Mesenchymal stem cell (in vitro differentiated cells and primary cell): ENCODE measurements around the gene WNT3A.

Experiments
- DNase-seq: peaks from one replicate; pipeline ENCODE4 v3.0.0-alpha.2; 2013
- H2AFZ ChIP-seq: one replicate; pipeline ENCODE4 v1.6.1; 2013; ENCODE audit warnings: low read depth, mild to moderate bottlenecking, control low read depth, inconsistent platforms, low read length, moderate library complexity
- H2AK5ac ChIP-seq: 2 replicates; pipeline ENCODE4 v1.6.1; 2013; ENCODE audit warnings: low read length, moderate library complexity, mild to moderate bottlenecking, inconsistent platforms; ENCODE audit not compliant: severe bottlenecking
- H2BK120ac ChIP-seq: one replicate; pipeline ENCODE4 v1.6.1; 2013; ENCODE audit warnings: low read depth, mild to moderate bottlenecking, inconsistent platforms, low read length, moderate library complexity
- H2BK12ac ChIP-seq, 2 experiments: one replicate each; pipeline ENCODE4 v1.6.1; 2013; ENCODE audit warnings: inconsistent platforms in 2 of 2, low read length in 2 of 2, mild to moderate bottlenecking in 2 of 2, moderate library complexity in 2 of 2, control low read depth in 1 of 2
- H2BK15ac ChIP-seq: one replicate; pipeline ENCODE4 v1.6.1; 2013; ENCODE audit warnings: mild to moderate bottlenecking, low read depth, inconsistent platforms; ENCODE audit not compliant: poor library complexity, severe bottlenecking
- H2BK5ac ChIP-seq: 2 replicates; pipeline ENCODE4 v1.6.1; 2013; ENCODE audit warnings: low read depth, mild to moderate bottlenecking, low read length, control low read depth, inconsistent platforms; ENCODE audit not compliant: poor library complexity, severe bottlenecking
- H3K14ac ChIP-seq, 2 experiments: one replicate each; pipeline ENCODE4 v1.6.1; 2013; ENCODE audit warnings: inconsistent platforms in 2 of 2, low read length in 2 of 2, control low read depth in 1 of 2, mild to moderate bottlenecking in 1 of 2, moderate library complexity in 1 of 2
- H3K18ac ChIP-seq, 2 experiments: one replicate each; pipeline ENCODE4 v1.6.1; 2013; ENCODE audit warnings: inconsistent platforms in 2 of 2, low read length in 2 of 2, control low read depth in 1 of 2, low read depth in 1 of 2, mild to moderate bottlenecking in 1 of 2
- H3K23ac ChIP-seq, 2 experiments: one replicate each; pipeline ENCODE4 v1.6.1; 2013; ENCODE audit warnings: inconsistent platforms in 2 of 2, low read length in 2 of 2, mild to moderate bottlenecking in 2 of 2, moderate library complexity in 2 of 2, control low read depth in 1 of 2
- H3K27ac ChIP-seq: 2 replicates; pipeline ENCODE4 v1.5.1; 2013; ENCODE audit warnings: mild to moderate bottlenecking, moderate library complexity, low read length, control low read depth, inconsistent platforms; ENCODE audit not compliant: poor library complexity, severe bottlenecking
- H3K27me3 ChIP-seq, 2 experiments: 2 replicates each; pipeline versions ENCODE4 v1.6.1 to v1.7.0; 2013; ENCODE audit warnings: low read length in 2 of 2, mild to moderate bottlenecking in 2 of 2, moderate library complexity in 2 of 2, control low read depth in 1 of 2, inconsistent platforms in 1 of 2; ENCODE audit not compliant: control insufficient read depth in 1 of 2, insufficient read depth in 1 of 2
- H3K36me3 ChIP-seq, 2 experiments: 2 replicates each; pipeline versions ENCODE4 v1.6.1 to v1.7.0; 2013; ENCODE audit warnings: low read length in 2 of 2, control low read depth in 1 of 2, inconsistent platforms in 1 of 2, low read depth in 1 of 2, mild to moderate bottlenecking in 1 of 2; ENCODE audit not compliant: insufficient read depth in 2 of 2, control insufficient read depth in 1 of 2
- H3K4ac ChIP-seq, 2 experiments: one replicate each; pipeline ENCODE4 v1.6.1; 2013; ENCODE audit warnings: inconsistent platforms in 2 of 2, low read length in 2 of 2, mild to moderate bottlenecking in 2 of 2, moderate library complexity in 2 of 2, control low read depth in 1 of 2, low read depth in 1 of 2
- H3K4me1 ChIP-seq: 2 replicates; pipeline ENCODE4 v1.6.1; 2013; ENCODE audit warnings: low read depth, low read length, control low read depth; ENCODE audit not compliant: control insufficient read depth, insufficient read depth
- H3K4me2 ChIP-seq: 2 replicates; pipeline ENCODE4 v1.6.1; 2013; ENCODE audit warnings: low read length, mild to moderate bottlenecking, inconsistent platforms; ENCODE audit not compliant: poor library complexity, severe bottlenecking
- H3K4me3 ChIP-seq, 2 experiments: 2 replicates each; pipeline versions ENCODE4 v1.5.1 to v1.7.0; 2013; ENCODE audit warnings: low read length in 2 of 2, mild to moderate bottlenecking in 2 of 2, control low read depth in 1 of 2, low read depth in 1 of 2; ENCODE audit not compliant: insufficient read depth in 1 of 2
- H3K79me1 ChIP-seq: replicated peaks from 2 replicates; pipeline ENCODE4 v1.6.1; 2013; ENCODE audit warnings: mild to moderate bottlenecking, control low read depth, low read length, inconsistent platforms; ENCODE audit not compliant: poor library complexity, severe bottlenecking
- H3K9ac ChIP-seq: 2 replicates; pipeline ENCODE4 v1.7.0; 2013; ENCODE audit warnings: mild to moderate bottlenecking, low read length, moderate library complexity
- H3K9me3 ChIP-seq: 2 replicates; pipeline ENCODE4 v1.7.0; 2013; ENCODE audit warnings: mild to moderate bottlenecking, low read length; ENCODE audit not compliant: control insufficient read depth
- H4K8ac ChIP-seq: one replicate; pipeline ENCODE4 v1.6.1; 2013; ENCODE audit warnings: inconsistent platforms, mild to moderate bottlenecking, low read length, moderate library complexity
- H4K91ac ChIP-seq: one replicate; pipeline ENCODE4 v1.6.1; 2013; ENCODE audit warnings: mild to moderate bottlenecking, low read length, inconsistent platforms
- WGBS: methylation state at CpG from one replicate; pipeline ENCODE4 v1.1.7; 2013; ENCODE audit warnings: mixed read lengths; 5-methylcytosine and 5-hydroxymethylcytosine counted together

WNT3A gene

DNA sequence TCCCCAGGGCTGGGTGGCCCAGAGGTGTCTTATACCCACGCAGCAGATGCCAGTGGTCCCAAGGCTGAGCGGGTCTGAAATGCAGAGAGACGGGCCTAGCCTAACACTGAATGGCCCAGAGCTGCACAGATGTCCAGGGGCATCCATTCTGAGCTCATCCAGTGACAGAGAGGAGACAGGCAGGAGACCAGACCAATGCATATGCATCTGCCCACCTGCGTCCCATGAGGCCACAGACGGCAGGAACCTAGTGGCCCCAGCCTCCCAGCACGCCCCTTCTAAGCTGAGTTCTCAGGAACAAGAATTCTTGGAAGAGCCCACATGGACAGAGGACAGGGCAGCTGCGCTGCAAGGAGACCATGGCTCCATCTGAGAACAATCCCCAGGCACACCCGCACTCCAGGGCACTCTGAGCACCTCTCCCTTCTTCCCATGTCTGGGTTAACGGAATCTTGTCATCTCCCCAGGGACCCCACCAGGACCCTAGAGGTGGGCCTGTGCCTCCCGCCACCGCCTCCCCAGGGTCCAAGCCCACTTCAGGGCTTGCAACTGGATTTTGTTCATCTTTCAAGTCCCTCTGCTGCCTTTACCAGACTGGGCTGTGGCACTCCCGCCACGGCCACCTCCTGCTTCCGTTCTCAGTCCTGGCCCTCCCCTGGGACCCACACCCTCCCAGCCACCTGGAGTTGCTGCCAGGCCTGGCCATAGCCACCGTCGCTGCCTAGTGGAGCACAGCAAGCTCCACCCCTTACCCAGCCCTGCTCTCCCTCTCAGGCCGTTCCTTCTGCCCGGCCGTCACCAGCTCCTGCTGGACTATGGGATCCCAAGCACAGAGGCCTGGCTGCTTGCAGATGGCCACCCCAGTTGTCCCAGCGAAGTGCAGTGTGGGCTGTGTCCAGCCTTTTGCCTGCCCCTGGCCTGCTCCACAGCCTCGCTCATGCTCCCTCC lies 3.3 kb downstream of the WNT3A start:
- no peak overlapping the region for H3K4ac ChIP-seq
- H3K23ac ChIP-seq = no peak overlapping the region
- H3K79me1 ChIP-seq = no peaks in the 10 kb centered on the region
- no peak overlapping the region for H2BK5ac ChIP-seq
- no peak overlapping the region for H2BK120ac ChIP-seq
- H4K8ac ChIP-seq = no peak overlapping the region
- H3K27me3 ChIP-seq = peaks cover 73 to 92% of the 10 kb centered on the region in 2 experiments
- H2BK15ac ChIP-seq = no peak overlapping the region
- no peak overlapping the region for H3K9ac ChIP-seq
- H3K18ac ChIP-seq = no peak overlapping the region
- 68% methylated on average over 21 of the region's 21 CpGs for WGBS
- no peak overlapping the region for H2AFZ ChIP-seq
- no peak overlapping the region for H3K27ac ChIP-seq
- H3K4me1 ChIP-seq = peaks cover 15% of the 10 kb centered on the region
- H2AK5ac ChIP-seq = no peak overlapping the region
- H4K91ac ChIP-seq = no peak overlapping the region
- no peak overlapping the region for H3K4me3 ChIP-seq
- no peaks in the 10 kb centered on the region for H3K36me3 ChIP-seq
- no peak overlapping the region for H3K4me2 ChIP-seq
- H3K14ac ChIP-seq = no peak overlapping the region
- no peak overlapping the region for H2BK12ac ChIP-seq
- H3K9me3 ChIP-seq = no peaks in the 10 kb centered on the region
- DNase-seq = no peak

- Histone ChIP-seq H2BK5ac (no peak overlapping the region), H4K8ac (no peak overlapping the region), H3K36me3 (no peaks in the 10 kb centered on the region), H3K27ac (no peak overlapping the region), H3K14ac (no peak overlapping the region), H3K27me3 (peaks cover 65 to 86% of the 10 kb centered on the region in 2 experiments), H3K4ac (no peak overlapping the region), H3K4me1 (peaks cover 17% of the 10 kb centered on the region), H2AK5ac (no peak overlapping the region), H4K91ac (no peak overlapping the region), H3K4me3 (no peak overlapping the region), H3K9me3 (no peaks in the 10 kb centered on the region), H3K23ac (no peak overlapping the region), H3K4me2 (no peak overlapping the region), H3K18ac (no peak overlapping the region), H2AFZ (no peak overlapping the region), H2BK120ac (no peak overlapping the region), H2BK12ac (no peak overlapping the region), H3K9ac (no peak overlapping the region), H3K79me1 (no peaks in the 10 kb centered on the region), H2BK15ac (no peak overlapping the region)
- no peak for DNase-seq
- 73% methylated on average over 6 of the region's 7 CpGs for WGBS
Measured at GRCh38 chr1:228010921-228011320, 4.1 kb downstream of the WNT3A start.

DNA sequence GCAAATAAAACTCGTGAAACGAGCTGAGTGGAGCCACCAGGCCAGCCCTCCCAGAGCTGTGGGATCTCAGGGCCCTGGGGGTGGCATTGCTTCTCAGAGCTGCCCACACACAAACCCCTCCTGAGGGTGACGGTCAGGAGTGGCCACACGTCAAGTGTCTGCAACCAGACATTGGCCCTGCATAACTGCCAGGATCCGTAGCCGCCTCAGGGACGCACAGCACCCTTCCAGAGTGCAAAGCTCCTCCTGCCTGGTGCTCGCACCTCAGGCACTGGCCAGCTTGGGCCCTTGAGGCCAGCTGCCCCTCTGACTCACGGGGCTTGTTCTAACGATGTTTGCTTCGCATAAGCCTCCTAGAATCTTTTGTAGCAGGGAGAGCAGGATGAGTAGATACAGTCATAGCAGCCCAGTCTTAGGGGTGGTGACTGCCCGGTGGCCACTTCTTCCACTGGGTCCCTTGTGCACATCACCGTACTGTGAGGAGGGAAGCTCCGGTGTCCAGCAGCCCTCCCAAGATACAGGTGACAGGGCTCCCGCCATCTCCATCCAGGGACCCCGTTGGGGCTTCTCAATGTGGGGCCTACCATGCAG lies 5.0 kb downstream of the WNT3A start:
- H3K9me3 ChIP-seq = no peaks in the 10 kb centered on the region
- H2BK12ac ChIP-seq = no peak overlapping the region
- no peak overlapping the region for H3K4me2 ChIP-seq
- no peaks in the 10 kb centered on the region for H3K79me1 ChIP-seq
- H3K27ac ChIP-seq = no peak overlapping the region
- H3K18ac ChIP-seq = no peak overlapping the region
- no peak for DNase-seq
- H4K91ac ChIP-seq = no peak overlapping the region
- H2AK5ac ChIP-seq = no peak overlapping the region
- H4K8ac ChIP-seq = no peak overlapping the region
- no peaks in the 10 kb centered on the region for H3K36me3 ChIP-seq
- H2BK5ac ChIP-seq = no peak overlapping the region
- no peak overlapping the region for H3K14ac ChIP-seq
- H3K27me3 ChIP-seq = peaks cover 59 to 82% of the 10 kb centered on the region in 2 experiments
- no peak overlapping the region for H2AFZ ChIP-seq
- no peak overlapping the region for H3K9ac ChIP-seq
- no peak overlapping the region for H2BK120ac ChIP-seq
- no peak overlapping the region for H3K23ac ChIP-seq
- WGBS = 76% methylated on average over 16 of the region's 16 CpGs
- no peak overlapping the region for H3K4me3 ChIP-seq
- peaks cover 13% of the 10 kb centered on the region for H3K4me1 ChIP-seq
- H2BK15ac ChIP-seq = no peak overlapping the region
- no peak overlapping the region for H3K4ac ChIP-seq

DNA sequence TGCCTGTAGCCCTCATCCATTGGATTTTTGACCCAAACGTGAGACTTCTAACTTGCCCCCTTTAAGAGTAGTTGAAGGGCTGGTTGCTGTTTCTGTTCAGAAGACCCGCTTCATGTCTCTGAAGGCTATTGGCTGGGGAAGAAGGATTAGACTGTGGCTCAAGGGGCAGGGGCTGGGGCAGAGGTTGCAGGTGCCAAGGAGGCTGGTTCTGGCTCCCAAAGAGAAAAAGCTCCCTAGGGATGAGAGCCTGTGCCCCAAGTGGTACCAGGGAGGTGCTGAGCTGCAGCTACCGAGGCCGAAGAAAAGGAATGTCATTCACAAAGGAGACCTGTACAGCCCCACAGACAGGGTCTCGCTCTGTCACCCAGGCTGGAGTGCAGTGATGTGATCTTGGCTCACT lies 5.8 kb downstream of the WNT3A start:
- no peak overlapping the region for H2AFZ ChIP-seq
- WGBS = 86% methylated on average over 5 of the region's 5 CpGs
- no peak overlapping the region for H2BK15ac ChIP-seq
- no peak overlapping the region for H3K4me3 ChIP-seq
- H3K79me1 ChIP-seq = no peaks in the 10 kb centered on the region
- H2AK5ac ChIP-seq = no peak overlapping the region
- H3K4me2 ChIP-seq = no peak overlapping the region
- no peak overlapping the region for H3K27ac ChIP-seq
- no peak overlapping the region for H3K14ac ChIP-seq
- peaks cover 8% of the 10 kb centered on the region for H3K4me1 ChIP-seq
- H3K18ac ChIP-seq = no peak overlapping the region
- no peak overlapping the region for H2BK120ac ChIP-seq
- no peak overlapping the region for H4K8ac ChIP-seq
- H3K23ac ChIP-seq = no peak overlapping the region
- H2BK12ac ChIP-seq = no peak overlapping the region
- H3K27me3 ChIP-seq = peaks cover 55 to 76% of the 10 kb centered on the region in 2 experiments
- H3K4ac ChIP-seq = no peak overlapping the region
- no peak overlapping the region for H3K9ac ChIP-seq
- H4K91ac ChIP-seq = no peak overlapping the region
- DNase-seq = no peak
- no peaks in the 10 kb centered on the region for H3K9me3 ChIP-seq
- no peaks in the 10 kb centered on the region for H3K36me3 ChIP-seq
- no peak overlapping the region for H2BK5ac ChIP-seq
